ENCODE data around the gene CNKSR2.

DNA sequence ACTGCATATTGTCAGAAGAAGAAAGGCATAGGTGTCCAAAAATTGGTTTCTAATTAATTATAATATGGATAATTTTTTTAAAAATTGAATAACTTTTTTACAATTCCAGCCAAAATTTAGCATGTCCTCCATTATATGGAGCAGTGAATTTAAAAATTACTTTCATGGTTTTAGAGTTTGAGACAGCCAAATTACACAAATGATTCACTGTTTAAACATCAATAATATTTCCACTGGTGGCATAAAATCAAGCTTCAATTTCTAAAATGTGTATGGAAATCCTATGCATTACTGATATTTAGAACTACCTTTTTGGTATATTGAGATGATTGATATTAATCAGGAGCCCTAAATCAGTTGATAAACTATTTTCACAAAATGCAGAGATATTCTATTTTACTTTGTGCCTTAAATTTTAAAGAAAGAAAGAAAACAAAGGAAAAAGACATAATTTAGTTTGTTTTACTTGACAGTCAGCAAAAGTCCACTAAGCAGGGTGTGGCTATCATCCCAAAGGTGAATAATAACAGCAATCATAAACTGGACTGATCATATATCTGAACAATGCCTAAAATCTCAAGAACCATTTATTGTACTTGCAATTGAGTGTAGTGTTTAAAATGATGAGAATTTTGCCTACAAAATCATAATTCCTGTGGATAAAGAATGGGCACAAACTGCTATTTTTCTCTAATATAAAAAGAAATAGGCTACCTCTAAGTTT is 249.7 kb downstream of the CNKSR2 start:
- TF ChIP-seq CTCF (IDR thresholded peaks at IDR 0.05; ENCODE audit: insufficient read depth, low read length, poor library complexity, severe bottlenecking) (no peak), EZH2phosphoT487 (conservative IDR thresholded peaks at IDR 0.05; ENCODE audit: low read length) (no peak)

Measured in SU-DHL-6 (cell line).